DND-41 (cell line): ENCODE data around the gene MTTP.

Experiments used
- ATAC-seq: fragments of 200-7000 bp; cut with Tn5 transposase; 3 replicates; pipeline ENCODE4 v1.9.1; 2021; ENCODE audit warnings: low read depth; ENCODE audit not compliant: insufficient read depth
- DNase-seq: peaks from one replicate; pipeline ENCODE4 v3.0.0-alpha.2; 2020
- H2AFZ ChIP-seq: 2 replicates; pipeline ENCODE4 v1.6.0; 2012; ENCODE audit warnings: low read depth, low read length
- H3K27ac ChIP-seq: 2 replicates; pipeline ENCODE4 v1.5.1; 2012; ENCODE audit warnings: low read length, inconsistent platforms
- H3K27me3 ChIP-seq: fragments of 200-600 bp; sonication (generic); 2 replicates; pipeline ENCODE4 v1.6.0; 2012; ENCODE audit warnings: low read length, mild to moderate bottlenecking, inconsistent platforms; ENCODE audit not compliant: insufficient read depth, poor library complexity
- H3K36me3 ChIP-seq: 2 replicates; pipeline ENCODE4 v1.5.1; 2012; ENCODE audit warnings: low read length, inconsistent platforms; ENCODE audit not compliant: insufficient read depth
- H3K4me1 ChIP-seq: 2 replicates; pipeline ENCODE4 v1.5.1; 2012; ENCODE audit warnings: mild to moderate bottlenecking, low read length; ENCODE audit not compliant: insufficient read depth
- H3K4me2 ChIP-seq: 2 replicates; pipeline ENCODE4 v1.6.0; 2012; ENCODE audit warnings: mild to moderate bottlenecking, moderate library complexity, low read length, inconsistent platforms; ENCODE audit not compliant: insufficient read depth
- H3K4me3 ChIP-seq, 2 experiments: fragments of 200-600 bp in 1 of 2; shearing (Covaris generic) in 1 of 2; 2 replicates each; pipeline ENCODE4 v1.5.1; 2012 to 2016; ENCODE audit warnings: inconsistent platforms in 2 of 2, low read length in 2 of 2, mild to moderate bottlenecking in 2 of 2, low read depth in 1 of 2, moderate library complexity in 1 of 2
- H3K79me2 ChIP-seq: 2 replicates; pipeline ENCODE4 v1.6.0; 2012; ENCODE audit warnings: low read length, inconsistent platforms; ENCODE audit not compliant: insufficient read depth
- H3K9ac ChIP-seq: 2 replicates; pipeline ENCODE4 v1.6.0; 2012; ENCODE audit warnings: low read depth, mild to moderate bottlenecking, inconsistent platforms, low read length, moderate library complexity
- H3K9me3 ChIP-seq: 2 replicates; pipeline ENCODE4 v1.5.1; 2012; ENCODE audit warnings: low read length, moderate library complexity, mild to moderate bottlenecking, inconsistent platforms; ENCODE audit not compliant: insufficient read depth, severe bottlenecking
- H4K20me1 ChIP-seq: 2 replicates; pipeline ENCODE4 v1.6.0; 2012; ENCODE audit warnings: low read length; ENCODE audit not compliant: insufficient read depth
- CTCF ChIP-seq: IDR thresholded peaks from 2 replicates; pipeline ENCODE4 v1.5.1; 2012; ENCODE audit warnings: borderline replicate concordance, low read length, moderate library complexity, mild to moderate bottlenecking; ENCODE audit not compliant: poor library complexity, severe bottlenecking; ENCODE audit errors: extremely low read depth
- EZH2 ChIP-seq: IDR thresholded peaks from 3 replicates; pipeline ENCODE4 v1.6.1; 2012; ENCODE audit warnings: borderline replicate concordance, low read depth, mild to moderate bottlenecking, moderate library complexity, low read length, inconsistent platforms; ENCODE audit not compliant: severe bottlenecking

Gene MTTP

GRCh38 chr4:99536271-99536670 is 38.4 kb upstream of the MTTP start:
- H2AFZ ChIP-seq, result no peak overlapping the region
- no peak overlapping the region for H3K9ac ChIP-seq
- no peaks in the 10 kb centered on the region for H3K27me3 ChIP-seq
- H3K4me1 ChIP-seq, result no peaks in the 10 kb centered on the region
- ATAC-seq (no peak), DNase-seq (no peak)
- H3K79me2 ChIP-seq, result no peaks in the 10 kb centered on the region
- TF ChIP-seq CTCF (no peak), EZH2 (no peak)
- no peak overlapping the region for H3K27ac ChIP-seq
- H3K36me3 ChIP-seq, result no peaks in the 10 kb centered on the region
- H4K20me1 ChIP-seq, result no peaks in the 10 kb centered on the region
- no peak overlapping the region for H3K4me2 ChIP-seq
- H3K4me3 ChIP-seq, result no peak overlapping the region
- no peaks in the 10 kb centered on the region for H3K9me3 ChIP-seq

- Histone ChIP-seq H3K4me1 (no peaks in the 10 kb centered on the region), H3K4me3 (no peak overlapping the region), H3K79me2 (no peaks in the 10 kb centered on the region), H4K20me1 (no peaks in the 10 kb centered on the region), H2AFZ (no peak overlapping the region), H3K9me3 (no peaks in the 10 kb centered on the region), H3K36me3 (no peaks in the 10 kb centered on the region), H3K9ac (no peak overlapping the region), H3K27me3 (no peaks in the 10 kb centered on the region), H3K4me2 (no peak overlapping the region), H3K27ac (no peak overlapping the region)
- TF ChIP-seq CTCF (no peak), EZH2 (no peak)
- no peak for DNase-seq
- no peak for ATAC-seq
Measured at GRCh38 chr4:99536848-99537247, 37.8 kb upstream of the MTTP start.

- Histone ChIP-seq H3K4me3 (no peak overlapping the region), H3K4me1 (no peaks in the 10 kb centered on the region), H4K20me1 (no peaks in the 10 kb centered on the region), H3K27me3 (no peaks in the 10 kb centered on the region), H3K9me3 (no peaks in the 10 kb centered on the region), H3K79me2 (no peaks in the 10 kb centered on the region), H3K4me2 (no peak overlapping the region), H3K27ac (no peak overlapping the region), H3K9ac (no peak overlapping the region), H3K36me3 (no peaks in the 10 kb centered on the region), H2AFZ (no peak overlapping the region)
- ATAC-seq, result no peak
- TF ChIP-seq CTCF (no peak), EZH2 (no peak)
- DNase-seq, result no peak
Measured at GRCh38 chr4:99537674-99538073, 37.0 kb upstream of the MTTP start.

- DNase-seq, result no peak
- Histone ChIP-seq H3K79me2 (no peaks in the 10 kb centered on the region), H3K27ac (no peak overlapping the region), H2AFZ (no peak overlapping the region), H3K36me3 (no peaks in the 10 kb centered on the region), H3K9ac (no peak overlapping the region), H3K9me3 (no peaks in the 10 kb centered on the region), H3K27me3 (no peaks in the 10 kb centered on the region), H3K4me1 (no peaks in the 10 kb centered on the region), H3K4me3 (no peak overlapping the region), H4K20me1 (no peaks in the 10 kb centered on the region), H3K4me2 (no peak overlapping the region)
- TF ChIP-seq CTCF (no peak), EZH2 (no peak)
- no peak for ATAC-seq
Measured at GRCh38 chr4:99540277-99540939, 34.2 kb upstream of the MTTP start.
